Liver (tissue), 9 donors: ENCODE measurements around the gene GLUD1. TPM values are rescaled to one million over a fixed set of nuclear protein-coding genes. Genes with fewer than 3 reads are reported as not detected.
"Not testable (repeated sequence)": the region's sequence is repeated elsewhere in the genome, so short reads cannot be mapped to it uniquely, and the experiment has no call there.

Source experiments
- DNase-seq: peaks from one replicate; pipeline ENCODE4 v3.0.0-alpha.2; 2017; ENCODE audit warnings: low spot score
- H3K27ac ChIP-seq, 2 donors: one replicate each; pipeline ENCODE4 v1.7.0; 2013; ENCODE audit warnings: inconsistent platforms in 2 of 2, low read length in 2 of 2, control low read depth in 1 of 2, low read depth in 1 of 2, mild to moderate bottlenecking in 1 of 2
- H3K27me3 ChIP-seq, 4 donors: one replicate each; pipeline versions ENCODE4 v1.6.1 to v1.7.0; 2013; ENCODE audit warnings: low read length in 3 of 4, inconsistent platforms in 1 of 4, mild to moderate bottlenecking in 1 of 4, moderate library complexity in 1 of 4; ENCODE audit not compliant: control insufficient read depth in 4 of 4, insufficient read depth in 4 of 4
- H3K36me3 ChIP-seq, 4 donors: one replicate each; pipeline versions ENCODE4 v1.6.1 to v1.7.0; 2013; ENCODE audit warnings: low read length in 3 of 4, mild to moderate bottlenecking in 3 of 4, low read depth in 1 of 4, moderate library complexity in 1 of 4; ENCODE audit not compliant: control insufficient read depth in 4 of 4, insufficient read depth in 3 of 4
- H3K4me1 ChIP-seq, 4 donors: one replicate each; pipeline versions ENCODE4 v1.6.1 to v1.7.0; 2013; ENCODE audit warnings: low read length in 3 of 4, mild to moderate bottlenecking in 3 of 4, moderate library complexity in 1 of 4; ENCODE audit not compliant: control insufficient read depth in 4 of 4, insufficient read depth in 4 of 4
- H3K4me3 ChIP-seq, 3 donors: one replicate each; pipeline versions ENCODE4 v1.6.1 to v1.7.0; 2013; ENCODE audit warnings: low read length in 3 of 3, control low read depth in 1 of 3, low read depth in 1 of 3, mild to moderate bottlenecking in 1 of 3
- H3K9ac ChIP-seq, 2 donors: one replicate each; pipeline ENCODE4 v1.7.0; 2013; ENCODE audit warnings: low read length in 2 of 2, mild to moderate bottlenecking in 2 of 2, moderate library complexity in 2 of 2, control low read depth in 1 of 2, low read depth in 1 of 2
- H3K9me3 ChIP-seq, 4 donors: one replicate each; pipeline versions ENCODE4 v1.6.1 to v1.7.0; 2013; ENCODE audit warnings: low read length in 3 of 4; ENCODE audit not compliant: control insufficient read depth in 4 of 4
- WGBS: extraction: QIAGEN DNeasy Blood & Tissue Kit; methylation state at CpG from one replicate; pipeline ENCODE4 v1.1.7; 2013; 5-methylcytosine and 5-hydroxymethylcytosine counted together
- polyA plus RNA-seq, 2 donors: library from polyadenylated mRNA; stranded (reverse) in 1 of 2; unstranded in 1 of 2; fragments of 200-250 nt in 1 of 2; fragments of >200 nt in 1 of 2; fragmentation: Nextera tagmentation in 1 of 2; extraction: Ambion mirVana in 1 of 2; gene quantifications; one replicate each; pipeline versions ENCODE4 v1.2.1 to v1.2.3, GENCODE V29; 2013 to 2015
- total RNA-seq, 2 donors: library from RNA; depleted of rRNA; stranded (reverse); fragments of >200 nt; gene quantifications; one replicate each; pipeline ENCODE4 v1.2.3, GENCODE V29; 2014
- donor health status: healthy.
- donor health status: healthy.
- donor health status: healthy.
- donor health status: healthy.
- donor health status: healthy.

GLUD1 gene
- total and polyA plus RNA-seq, 4 donors, result 335 to 601 (median 417) TPM

GRCh38 chr10:87019066-87019465 is 75.6 kb downstream of the GLUD1 start:
- H3K9me3 ChIP-seq, H3K4me3 ChIP-seq, H3K27me3 ChIP-seq, H3K27ac ChIP-seq, H3K4me1 ChIP-seq, H3K9ac ChIP-seq, H3K36me3 ChIP-seq, DNase-seq: not testable (repeated sequence)
- WGBS, result 95% methylated on average over 6 of the region's 6 CpGs

DNA sequence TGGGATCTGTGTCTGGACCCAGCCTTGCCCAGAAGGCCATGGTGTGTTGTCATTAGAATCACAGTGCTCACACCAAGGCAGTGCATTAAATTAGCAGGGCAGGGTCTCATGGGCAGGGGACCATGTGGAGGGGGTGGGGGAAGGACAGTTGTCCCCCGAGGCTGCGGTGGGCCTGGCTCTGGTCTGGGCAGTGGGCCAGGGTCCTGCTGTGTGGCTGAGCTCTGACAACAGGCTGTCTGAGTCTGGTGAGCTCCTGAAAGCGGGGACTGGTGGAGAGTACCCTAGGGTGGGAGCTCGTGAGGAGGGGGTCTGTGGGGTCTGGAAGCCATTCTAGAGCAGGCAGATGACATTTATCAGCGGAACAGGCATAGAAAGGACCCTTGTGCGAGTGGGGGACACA is 76.5 kb downstream of the GLUD1 start:
- WGBS, result 89% methylated on average over 6 of the region's 6 CpGs
- not testable (repeated sequence) for H3K27ac ChIP-seq, H3K9ac ChIP-seq, H3K36me3 ChIP-seq, DNase-seq, H3K9me3 ChIP-seq, H3K4me3 ChIP-seq, H3K27me3 ChIP-seq, H3K4me1 ChIP-seq

GRCh38 chr10:87014986-87015716 is 79.5 kb downstream of the GLUD1 start:
- H3K4me3 ChIP-seq, H3K36me3 ChIP-seq, H3K9ac ChIP-seq, H3K27ac ChIP-seq, H3K27me3 ChIP-seq, DNase-seq, H3K9me3 ChIP-seq, H3K4me1 ChIP-seq: not testable (repeated sequence)
- 93% methylated on average over 9 of the region's 10 CpGs for WGBS

DNA sequence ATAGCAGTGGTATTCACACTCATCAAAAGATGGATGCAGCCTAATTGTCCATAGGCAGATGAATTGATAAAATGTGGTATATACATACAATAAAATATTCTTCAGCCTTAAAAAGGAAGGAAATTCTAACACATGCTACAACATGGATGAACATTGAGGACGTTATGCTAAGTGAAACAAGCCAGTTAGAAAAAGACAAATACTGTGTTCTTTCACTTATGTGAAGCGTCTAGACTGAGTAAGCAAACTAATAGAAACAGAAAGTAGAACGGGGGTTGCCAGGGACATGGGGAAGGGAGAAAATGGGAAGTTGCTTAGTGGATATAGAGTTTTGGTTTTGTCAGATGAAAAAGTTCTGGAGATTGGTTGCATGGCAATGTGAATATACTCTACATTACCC is 81.1 kb downstream of the GLUD1 start:
- 48% methylated on average over 3 of the region's 3 CpGs for WGBS
- H3K9ac ChIP-seq, H3K36me3 ChIP-seq, H3K4me1 ChIP-seq, H3K27ac ChIP-seq, DNase-seq, H3K9me3 ChIP-seq, H3K27me3 ChIP-seq, H3K4me3 ChIP-seq: not testable (repeated sequence)

- not testable (repeated sequence) for H3K36me3 ChIP-seq, DNase-seq, H3K27ac ChIP-seq, H3K9ac ChIP-seq, H3K4me1 ChIP-seq, H3K9me3 ChIP-seq, H3K27me3 ChIP-seq, H3K4me3 ChIP-seq
- 95% methylated on average over 18 of the region's 18 CpGs for WGBS
Observed at GRCh38 chr10:87009134-87009696, 85.4 kb downstream of the GLUD1 start.

DNA sequence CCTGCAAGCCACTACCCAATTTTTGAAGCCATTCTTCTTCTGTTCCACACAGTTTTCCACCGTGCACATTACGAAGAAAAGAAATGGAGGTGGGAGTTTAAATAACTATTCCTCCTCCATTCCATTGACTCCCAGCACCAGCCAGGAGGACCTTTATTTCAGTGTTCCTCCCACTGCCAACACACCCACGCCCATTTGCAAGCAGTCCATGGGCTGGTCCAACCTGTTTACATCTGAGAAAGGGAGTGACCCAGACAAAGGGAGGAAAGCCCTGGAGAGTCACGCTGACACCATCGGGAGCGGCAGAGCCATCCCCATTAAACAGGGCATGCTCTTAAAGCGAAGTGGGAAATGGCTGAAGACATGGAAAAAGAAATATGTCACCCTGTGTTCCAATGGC is 86.3 kb downstream of the GLUD1 start:
- H3K9ac ChIP-seq, H3K9me3 ChIP-seq, H3K4me3 ChIP-seq, DNase-seq, H3K4me1 ChIP-seq, H3K36me3 ChIP-seq, H3K27ac ChIP-seq, H3K27me3 ChIP-seq: not testable (repeated sequence)
- WGBS, result 90% methylated on average over 7 of the region's 7 CpGs

DNA sequence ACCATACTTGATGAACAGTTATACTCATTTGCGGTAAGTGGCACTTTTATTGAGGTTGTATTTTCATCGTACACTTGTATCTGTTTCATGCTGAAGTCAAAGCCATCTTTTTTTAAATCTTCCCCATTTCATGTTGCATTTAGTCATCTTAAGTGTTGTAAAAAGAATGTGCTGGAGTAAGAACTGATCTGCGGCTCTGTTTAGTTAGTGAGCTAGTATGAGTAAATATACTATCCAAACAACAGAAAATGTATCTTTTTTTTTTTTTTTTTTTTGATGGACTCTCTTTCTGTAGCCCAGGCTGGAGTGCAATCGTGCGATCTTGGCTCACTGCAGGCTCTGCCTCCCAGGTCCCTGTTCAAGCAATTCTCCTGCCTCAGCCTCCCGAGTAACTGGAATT is 87.0 kb downstream of the GLUD1 start:
- H3K4me1 ChIP-seq, H3K9ac ChIP-seq, H3K27me3 ChIP-seq, H3K36me3 ChIP-seq, H3K27ac ChIP-seq, DNase-seq, H3K9me3 ChIP-seq, H3K4me3 ChIP-seq: not testable (repeated sequence)
- 84% methylated on average over 6 of the region's 6 CpGs for WGBS

DNA sequence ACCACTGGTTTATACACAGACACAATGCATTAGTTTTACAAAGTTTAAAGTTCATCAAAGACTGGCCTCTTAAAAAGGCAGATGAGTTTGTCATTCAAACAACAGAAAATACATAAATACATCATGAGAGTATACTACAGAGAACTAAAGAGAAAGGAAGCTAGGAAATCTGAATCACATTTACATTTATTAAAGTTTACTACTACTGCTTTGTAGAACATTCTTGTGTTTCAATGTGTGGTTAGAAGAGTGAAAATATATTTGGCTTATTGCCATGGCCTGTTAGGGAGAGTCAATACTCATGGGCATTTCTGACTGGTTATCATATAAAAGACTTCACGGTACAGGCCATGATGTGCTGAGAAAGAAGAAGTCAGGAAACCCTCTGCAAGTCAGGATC is 87.5 kb downstream of the GLUD1 start:
- not testable (repeated sequence) for H3K27ac ChIP-seq, H3K9ac ChIP-seq, H3K4me3 ChIP-seq

More for the DNA sequence above, 87.5 kb downstream of the GLUD1 start:
- not testable (repeated sequence) for H3K36me3 ChIP-seq, H3K27me3 ChIP-seq, H3K4me1 ChIP-seq, H3K9me3 ChIP-seq, DNase-seq
- 32% methylated on average over 1 of the region's 1 CpG for WGBS
